ENCODE data around the gene IMP4. TPM values are rescaled to one million over a fixed set of nuclear protein-coding genes. Genes with fewer than 3 reads are reported as not detected.

Gene IMP4
- total RNA-seq, 1 experiment from 2014 or later, result 207 TPM

- DNase-seq (no peak), ATAC-seq (peak; percentile 45; the same call in 1 of the 2 replicates)
- CTCF ChIA-PET, result no interaction called here
- Histone ChIP-seq H3F3A (ENCODE audit: low read length, unreplicated experiment) (no peaks in the 10 kb centered on the region), H3K9me2 (replicated peaks; ENCODE audit: low read length) (no peaks in the 10 kb centered on the region), H4K20me1 (ENCODE audit: low read length) (no peaks in the 10 kb centered on the region), H3K9me3 (ENCODE audit: low read length) (no peaks in the 10 kb centered on the region), H2AFZ (ENCODE audit: low read length) (no peak overlapping the region), H3K4me2 (ENCODE audit: low read length) (no peak overlapping the region), H3K79me2 (ENCODE audit: low read length) (no peaks in the 10 kb centered on the region), H3K9ac (ENCODE audit: low read length) (no peak overlapping the region), H3K4me3 (ENCODE audit: low read length) (no peak overlapping the region), H3K36me3 (ENCODE audit: low read depth, low read length) (no peaks in the 10 kb centered on the region), H3K27me3 (ENCODE audit: low read length) (peaks cover under 1% of the 10 kb centered on the region; the same call in 1 of the 2 replicates), H3K4me1 (ENCODE audit: insufficient read depth, low read length) (no peaks in the 10 kb centered on the region), H3K27ac (ENCODE audit: low read length) (no peak overlapping the region)
- intact Hi-C loops (cut with micrococcal nuclease), result no loop called here
- BruUV-seq (replicated peaks), result no TSS peak
- POLR2A ChIA-PET (ENCODE audit: unreplicated experiment), result no interaction called here
- no peak for TF ChIP-seq CTCF (conservative IDR thresholded peaks at IDR 0.05; ENCODE audit: low read depth, low read length)
- no peak for TF ChIP-seq EZH2phosphoT487 (IDR thresholded peaks at IDR 0.05; ENCODE audit: borderline replicate concordance, low read length)
- TF ChIP-seq EZH2 (IDR thresholded peaks at IDR 0.05; ENCODE audit: low read length, unreplicated experiment), result no peak
Observed at GRCh38 chr2:130374587-130375290, 32.0 kb downstream of the IMP4 start.

- DNase-seq, result no peak
- H3K27ac ChIP-seq (ENCODE audit: low read length), result no peak overlapping the region
- H3K4me2 ChIP-seq (ENCODE audit: low read length), result no peak overlapping the region
- H3K79me2 ChIP-seq (ENCODE audit: low read length), result no peaks in the 10 kb centered on the region
- intact Hi-C loops (cut with micrococcal nuclease), result no loop called here
- H3K36me3 ChIP-seq (ENCODE audit: low read depth, low read length), result no peaks in the 10 kb centered on the region
- H3K4me3 ChIP-seq (ENCODE audit: low read length), result no peak overlapping the region
- no TSS peak for BruUV-seq (replicated peaks)
- no peak overlapping the region for H3K9ac ChIP-seq (ENCODE audit: low read length)
- H3K27me3 ChIP-seq (ENCODE audit: low read length), result peaks cover 7% of the 10 kb centered on the region; the same call in 1 of the 2 replicates
- no peaks in the 10 kb centered on the region for H3F3A ChIP-seq (ENCODE audit: low read length, unreplicated experiment)
- no peaks in the 10 kb centered on the region for H3K4me1 ChIP-seq (ENCODE audit: insufficient read depth, low read length)
- CTCF ChIA-PET, result no interaction called here
- no peaks in the 10 kb centered on the region for H3K9me2 ChIP-seq (replicated peaks; ENCODE audit: low read length)
- no peak overlapping the region for H2AFZ ChIP-seq (ENCODE audit: low read length)
- no peak for ATAC-seq
- POLR2A ChIA-PET (ENCODE audit: unreplicated experiment), result no interaction called here
- TF ChIP-seq EZH2 (IDR thresholded peaks at IDR 0.05; ENCODE audit: low read length, unreplicated experiment) (no peak), CTCF (conservative IDR thresholded peaks at IDR 0.05; ENCODE audit: low read depth, low read length) (no peak), EZH2phosphoT487 (IDR thresholded peaks at IDR 0.05; ENCODE audit: borderline replicate concordance, low read length) (no peak)
- H3K9me3 ChIP-seq (ENCODE audit: low read length), result no peaks in the 10 kb centered on the region
- no peaks in the 10 kb centered on the region for H4K20me1 ChIP-seq (ENCODE audit: low read length)
Observed at GRCh38 chr2:130375291-130376266, 32.9 kb downstream of the IMP4 start.
